ENCODE data around the gene IGF2. TPM values are rescaled to one million over a fixed set of nuclear protein-coding genes. Genes with fewer than 3 reads are reported as not detected.

The IGF2 gene
- total RNA-seq, 1 experiment from 2014 or later: 5.0 TPM

- DNase-seq: no peak
- Histone ChIP-seq H3F3A (ENCODE audit: low read length, unreplicated experiment) (no peaks in the 10 kb centered on the region), H3K9ac (ENCODE audit: low read length) (no peak within 1 kb of the TSS), H3K27ac (ENCODE audit: low read length) (no peak within 1 kb of the TSS), H2AFZ (ENCODE audit: low read length) (no peak within 1 kb of the TSS), H4K20me1 (ENCODE audit: low read length) (no peaks in the 10 kb centered on the region), H3K36me3 (ENCODE audit: low read depth, low read length) (no peaks in the 10 kb centered on the region), H3K4me2 (ENCODE audit: low read length) (no peak within 1 kb of the TSS), H3K4me1 (ENCODE audit: insufficient read depth, low read length) (peaks cover 20% of the 10 kb centered on the region), H3K9me2 (replicated peaks; ENCODE audit: low read length) (no peaks in the 10 kb centered on the region), H3K79me2 (ENCODE audit: low read length) (no peaks in the 10 kb centered on the region), H3K9me3 (ENCODE audit: low read length) (no peaks in the 10 kb centered on the region), H3K27me3 (ENCODE audit: low read length) (no peaks in the 10 kb centered on the region), H3K4me3 (ENCODE audit: low read length) (no peak within 1 kb of the TSS)
- CTCF ChIA-PET: no interaction called here
- ATAC-seq: no peak
- intact Hi-C loops (cut with micrococcal nuclease): no loop called here
- TF ChIP-seq EZH2 (IDR thresholded peaks at IDR 0.05; ENCODE audit: low read length, unreplicated experiment) (no peak), EZH2phosphoT487 (IDR thresholded peaks at IDR 0.05; ENCODE audit: borderline replicate concordance, low read length) (no peak), CTCF (conservative IDR thresholded peaks at IDR 0.05; ENCODE audit: low read depth, low read length) (no peak)
- POLR2A ChIA-PET (ENCODE audit: unreplicated experiment): interaction anchor here (0.6 kb wide), 1 partner anchor 176 kb away, joined by 4 read pairs; no protein-coding TSS in a partner anchor
- no TSS peak for BruUV-seq (replicated peaks)
Observed at GRCh38 chr11:2171591-2172003, 32.4 kb upstream of the IGF2 start, which contains the start of gene TH. TSS of gene TH (minus strand) at chr11:2171815. CDS start at chr11:2171786, 29 bp downstream.

GRCh38 chr11:2169626-2170570 lies 30.7 kb upstream of the IGF2 start:
- TF ChIP-seq CTCF (conservative IDR thresholded peaks at IDR 0.05; ENCODE audit: low read depth, low read length) (no peak), EZH2phosphoT487 (IDR thresholded peaks at IDR 0.05; ENCODE audit: borderline replicate concordance, low read length) (no peak), EZH2 (IDR thresholded peaks at IDR 0.05; ENCODE audit: low read length, unreplicated experiment) (no peak)
- CTCF ChIA-PET: no interaction called here
- Histone ChIP-seq H3K9me3 (ENCODE audit: low read length) (no peaks in the 10 kb centered on the region), H3K9ac (ENCODE audit: low read length) (no peak overlapping the region), H3K4me2 (ENCODE audit: low read length) (no peak overlapping the region), H3K27me3 (ENCODE audit: low read length) (no peaks in the 10 kb centered on the region), H2AFZ (ENCODE audit: low read length) (no peak overlapping the region), H3K9me2 (replicated peaks; ENCODE audit: low read length) (no peaks in the 10 kb centered on the region), H3K27ac (ENCODE audit: low read length) (no peak overlapping the region), H3K4me3 (ENCODE audit: low read length) (no peak overlapping the region), H3K79me2 (ENCODE audit: low read length) (no peaks in the 10 kb centered on the region), H3K4me1 (ENCODE audit: insufficient read depth, low read length) (peaks cover 13% of the 10 kb centered on the region; the same call in 1 of the 2 replicates), H4K20me1 (ENCODE audit: low read length) (no peaks in the 10 kb centered on the region), H3F3A (ENCODE audit: low read length, unreplicated experiment) (no peaks in the 10 kb centered on the region), H3K36me3 (ENCODE audit: low read depth, low read length) (no peaks in the 10 kb centered on the region)
- DNase-seq: no peak
- BruUV-seq (replicated peaks): no TSS peak
- intact Hi-C loops (cut with micrococcal nuclease): no loop called here
- POLR2A ChIA-PET (ENCODE audit: unreplicated experiment): no interaction called here
- no peak for ATAC-seq

GRCh38 chr11:2169005-2169378 lies 29.8 kb upstream of the IGF2 start:
- Histone ChIP-seq H3K9ac (ENCODE audit: low read length) (no peak overlapping the region), H3K4me2 (ENCODE audit: low read length) (no peak overlapping the region), H3K27me3 (ENCODE audit: low read length) (no peaks in the 10 kb centered on the region), H3K9me2 (replicated peaks; ENCODE audit: low read length) (no peaks in the 10 kb centered on the region), H3K4me3 (ENCODE audit: low read length) (no peak overlapping the region), H3K36me3 (ENCODE audit: low read depth, low read length) (no peaks in the 10 kb centered on the region), H4K20me1 (ENCODE audit: low read length) (no peaks in the 10 kb centered on the region), H3F3A (ENCODE audit: low read length, unreplicated experiment) (no peaks in the 10 kb centered on the region), H2AFZ (ENCODE audit: low read length) (no peak overlapping the region), H3K9me3 (ENCODE audit: low read length) (no peaks in the 10 kb centered on the region), H3K27ac (ENCODE audit: low read length) (no peak overlapping the region), H3K79me2 (ENCODE audit: low read length) (no peaks in the 10 kb centered on the region), H3K4me1 (ENCODE audit: insufficient read depth, low read length) (peaks cover 13% of the 10 kb centered on the region; the same call in 1 of the 2 replicates)
- intact Hi-C loops (cut with micrococcal nuclease): no loop called here
- ChIA-PET POLR2A (ENCODE audit: unreplicated experiment) (no interaction called here), CTCF (no interaction called here)
- no peak for ATAC-seq
- BruUV-seq (replicated peaks): no TSS peak
- no peak for DNase-seq
- TF ChIP-seq EZH2 (IDR thresholded peaks at IDR 0.05; ENCODE audit: low read length, unreplicated experiment): no peak
- TF ChIP-seq CTCF (conservative IDR thresholded peaks at IDR 0.05; ENCODE audit: low read depth, low read length): no peak

Data from PC-3 (cell line).